ENCODE results near the gene NECTIN1. TPM values are rescaled to one million over a fixed set of nuclear protein-coding genes. Genes with fewer than 3 reads are reported as not detected.
A peak's percentile ranks its signal among the peaks of the same experiment; 100 is the strongest.

NECTIN1 gene
- total RNA-seq, 2 donors from 2014 or later: 4.0 to 4.4 TPM

- Histone ChIP-seq H3K27ac (peak overlapping the region in 1 of 2 donors; percentile 1), H3K27me3 (no peaks in the 10 kb centered on the region), H3K36me3 (no peaks in the 10 kb centered on the region), H3K4me1 (peaks cover 0 to 10% of the 10 kb centered on the region in 2 donors), H3K9me3 (peaks cover 0 to 4% of the 10 kb centered on the region in 2 donors), H3K4me3 (no peak overlapping the region)
- no peak for TF ChIP-seq CTCF (IDR thresholded peaks at IDR 0.05)
- DNase-seq (ENCODE audit: low spot score): no peak
Measured at GRCh38 chr11:119764108-119764868, 35.3 kb upstream of the NECTIN1 start.

GRCh38 chr11:119763071-119763728 is 34.2 kb upstream of the NECTIN1 start:
- Histone ChIP-seq H3K9me3 (peaks cover 0 to 4% of the 10 kb centered on the region in 2 donors), H3K36me3 (no peaks in the 10 kb centered on the region), H3K4me1 (peaks cover 0 to 10% of the 10 kb centered on the region in 2 donors), H3K27me3 (no peaks in the 10 kb centered on the region), H3K4me3 (no peak overlapping the region), H3K27ac (no peak overlapping the region)
- TF ChIP-seq CTCF (IDR thresholded peaks at IDR 0.05): no peak
- no peak for DNase-seq (ENCODE audit: low spot score)

- DNase-seq (ENCODE audit: low spot score): no peak
- no peaks in the 10 kb centered on the region for H3K27me3 ChIP-seq
- H3K9me3 ChIP-seq: no peaks in the 10 kb centered on the region
- H3K36me3 ChIP-seq: no peaks in the 10 kb centered on the region
- no peak overlapping the region for H3K4me3 ChIP-seq
- TF ChIP-seq CTCF (IDR thresholded peaks at IDR 0.05): no peak
- H3K4me1 ChIP-seq: peaks cover 0 to 10% of the 10 kb centered on the region in 2 donors
- no peak overlapping the region for H3K27ac ChIP-seq
Measured at GRCh38 chr11:119759747-119760412, 30.9 kb upstream of the NECTIN1 start.

GRCh38 chr11:119759324-119759723 is 30.3 kb upstream of the NECTIN1 start:
- Histone ChIP-seq H3K9me3 (no peaks in the 10 kb centered on the region), H3K4me3 (no peak overlapping the region), H3K27me3 (no peaks in the 10 kb centered on the region), H3K4me1 (peaks cover 0 to 4% of the 10 kb centered on the region in 2 donors), H3K27ac (no peak overlapping the region), H3K36me3 (no peaks in the 10 kb centered on the region)
- no peak for TF ChIP-seq CTCF (IDR thresholded peaks at IDR 0.05)
- no peak for DNase-seq (ENCODE audit: low spot score)

GRCh38 chr11:119758291-119758690 is 29.3 kb upstream of the NECTIN1 start:
- no peak for DNase-seq (ENCODE audit: low spot score)
- TF ChIP-seq CTCF (IDR thresholded peaks at IDR 0.05): no peak
- no peaks in the 10 kb centered on the region for H3K9me3 ChIP-seq

More at GRCh38 chr11:119758291-119758690, 29.3 kb upstream of the NECTIN1 start:
- Histone ChIP-seq H3K4me1 (no peaks in the 10 kb centered on the region), H3K27ac (no peak overlapping the region), H3K4me3 (no peak overlapping the region), H3K27me3 (no peaks in the 10 kb centered on the region), H3K36me3 (no peaks in the 10 kb centered on the region)

All from right atrium auricular region (tissue), 2 donors.